ENCODE measurements around the gene ARMC10.

The ARMC10 gene

DNA sequence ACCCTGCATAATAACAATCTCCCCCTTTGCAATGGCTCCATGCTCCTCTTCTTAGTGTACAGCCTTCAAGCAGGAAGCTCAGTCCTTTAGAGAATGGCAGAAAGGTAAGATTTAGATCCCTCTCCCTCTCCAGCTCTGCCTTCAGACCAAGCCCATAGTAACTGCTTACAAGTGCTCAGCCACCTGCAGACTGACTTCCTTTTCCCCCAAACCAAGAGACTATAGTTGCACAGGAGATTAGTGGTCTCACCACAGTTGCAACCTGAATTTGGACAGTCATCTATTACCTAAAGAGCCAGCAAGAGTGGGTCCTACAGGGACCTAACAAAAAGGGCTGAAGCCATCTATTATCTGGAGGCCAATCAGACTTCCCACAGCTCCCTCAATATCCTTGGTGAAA lies 16.8 kb upstream of the ARMC10 start:
- Histone ChIP-seq H4K20me1 (ENCODE audit: insufficient read depth) (no peaks in the 10 kb centered on the region), H3K9ac (no peak overlapping the region), H3K4me1 (ENCODE audit: low read depth, poor library complexity, severe bottlenecking) (no peaks in the 10 kb centered on the region), H3K4me2 (no peak overlapping the region), H3K27me3 (ENCODE audit: insufficient read depth, low read depth) (no peaks in the 10 kb centered on the region), H3K4me3 (IDR thresholded peaks at IDR 0.05; ENCODE audit: insufficient read depth, low read depth, low read length) (no peak overlapping the region), H2AFZ (ENCODE audit: low read depth) (no peak overlapping the region), H3K79me2 (ENCODE audit: insufficient read depth, low read depth) (no peaks in the 10 kb centered on the region), H3K27ac (no peak overlapping the region), H3K36me3 (ENCODE audit: insufficient read depth) (no peaks in the 10 kb centered on the region)
- TF ChIP-seq, protein P1, sequence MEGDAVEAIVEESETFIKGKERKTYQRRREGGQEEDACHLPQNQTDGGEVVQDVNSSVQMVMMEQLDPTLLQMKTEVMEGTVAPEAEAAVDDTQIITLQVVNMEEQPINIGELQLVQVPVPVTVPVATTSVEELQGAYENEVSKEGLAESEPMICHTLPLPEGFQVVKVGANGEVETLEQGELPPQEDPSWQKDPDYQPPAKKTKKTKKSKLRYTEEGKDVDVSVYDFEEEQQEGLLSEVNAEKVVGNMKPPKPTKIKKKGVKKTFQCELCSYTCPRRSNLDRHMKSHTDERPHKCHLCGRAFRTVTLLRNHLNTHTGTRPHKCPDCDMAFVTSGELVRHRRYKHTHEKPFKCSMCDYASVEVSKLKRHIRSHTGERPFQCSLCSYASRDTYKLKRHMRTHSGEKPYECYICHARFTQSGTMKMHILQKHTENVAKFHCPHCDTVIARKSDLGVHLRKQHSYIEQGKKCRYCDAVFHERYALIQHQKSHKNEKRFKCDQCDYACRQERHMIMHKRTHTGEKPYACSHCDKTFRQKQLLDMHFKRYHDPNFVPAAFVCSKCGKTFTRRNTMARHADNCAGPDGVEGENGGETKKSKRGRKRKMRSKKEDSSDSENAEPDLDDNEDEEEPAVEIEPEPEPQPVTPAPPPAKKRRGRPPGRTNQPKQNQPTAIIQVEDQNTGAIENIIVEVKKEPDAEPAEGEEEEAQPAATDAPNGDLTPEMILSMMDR (conservative IDR thresholded peaks at IDR 0.05; ENCODE audit: low read depth, low read length): no peak

DNA sequence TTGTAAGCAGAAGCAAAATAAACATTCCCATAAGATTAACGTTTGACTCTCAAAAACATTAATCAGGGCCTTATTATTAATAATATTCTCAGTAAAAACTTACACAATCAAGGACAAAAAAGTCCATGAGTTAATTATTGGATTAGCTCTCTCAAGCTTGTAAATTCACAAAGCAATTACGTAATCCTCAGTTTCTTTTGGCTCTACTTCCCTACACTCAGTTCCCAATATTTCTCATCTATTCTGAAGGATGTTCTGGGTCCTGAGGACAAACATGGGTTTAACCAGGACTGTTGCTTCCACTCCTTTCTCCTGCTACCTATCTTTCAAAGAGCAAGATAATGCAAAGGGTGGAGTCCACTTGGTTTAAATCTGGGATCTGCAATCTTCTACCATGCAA lies 15.5 kb upstream of the ARMC10 start:
- no peaks in the 10 kb centered on the region for H3K4me1 ChIP-seq (ENCODE audit: low read depth, poor library complexity, severe bottlenecking)
- no peak overlapping the region for H3K4me3 ChIP-seq (IDR thresholded peaks at IDR 0.05; ENCODE audit: insufficient read depth, low read depth, low read length)
- H2AFZ ChIP-seq (ENCODE audit: low read depth): no peak overlapping the region
- no peaks in the 10 kb centered on the region for H3K27me3 ChIP-seq (ENCODE audit: insufficient read depth, low read depth)
- no peaks in the 10 kb centered on the region for H3K36me3 ChIP-seq (ENCODE audit: insufficient read depth)
- TF ChIP-seq, protein P1 (conservative IDR thresholded peaks at IDR 0.05; ENCODE audit: low read depth, low read length): no peak
- no peaks in the 10 kb centered on the region for H4K20me1 ChIP-seq (ENCODE audit: insufficient read depth)
- no peak overlapping the region for H3K4me2 ChIP-seq
- H3K27ac ChIP-seq: no peak overlapping the region
- H3K9ac ChIP-seq: no peak overlapping the region
- H3K79me2 ChIP-seq (ENCODE audit: insufficient read depth, low read depth): no peaks in the 10 kb centered on the region

DNA sequence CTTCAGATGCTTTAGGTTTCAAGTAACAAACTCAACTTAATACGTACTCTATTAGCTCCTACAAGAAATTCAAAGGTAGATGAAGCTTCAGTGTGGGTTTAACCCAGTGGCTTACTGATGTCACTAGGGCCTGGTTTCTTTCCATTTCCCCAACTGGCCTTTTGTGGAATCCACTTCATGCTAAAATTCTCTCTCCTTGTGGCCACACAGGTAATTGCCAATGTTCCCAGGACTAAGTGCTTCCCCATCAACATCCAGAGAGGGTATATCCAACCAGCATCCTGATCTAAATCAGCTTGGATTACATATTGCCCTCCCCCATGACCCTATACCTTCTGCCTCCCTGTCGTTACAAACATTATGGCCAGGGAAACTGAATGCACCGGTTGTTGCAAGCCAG lies 11.0 kb upstream of the ARMC10 start:
- no peak overlapping the region for H3K4me3 ChIP-seq (IDR thresholded peaks at IDR 0.05; ENCODE audit: insufficient read depth, low read depth, low read length)
- no peaks in the 10 kb centered on the region for H3K27me3 ChIP-seq (ENCODE audit: insufficient read depth, low read depth)
- no peaks in the 10 kb centered on the region for H3K79me2 ChIP-seq (ENCODE audit: insufficient read depth, low read depth)
- H3K27ac ChIP-seq: no peak overlapping the region
- no peaks in the 10 kb centered on the region for H3K36me3 ChIP-seq (ENCODE audit: insufficient read depth)
- H3K4me2 ChIP-seq: no peak overlapping the region
- no peak overlapping the region for H3K9ac ChIP-seq
- TF ChIP-seq, protein P1 (conservative IDR thresholded peaks at IDR 0.05; ENCODE audit: low read depth, low read length): no peak
- H4K20me1 ChIP-seq (ENCODE audit: insufficient read depth): no peaks in the 10 kb centered on the region
- H2AFZ ChIP-seq (ENCODE audit: low read depth): no peak overlapping the region
- no peaks in the 10 kb centered on the region for H3K4me1 ChIP-seq (ENCODE audit: low read depth, poor library complexity, severe bottlenecking)

GRCh38 chr7:103065667-103066066 lies 9.3 kb upstream of the ARMC10 start:
- Histone ChIP-seq H3K9ac (no peak overlapping the region), H3K27me3 (ENCODE audit: insufficient read depth, low read depth) (no peaks in the 10 kb centered on the region), H3K4me3 (IDR thresholded peaks at IDR 0.05; ENCODE audit: insufficient read depth, low read depth, low read length) (no peak overlapping the region), H3K4me2 (no peak overlapping the region), H4K20me1 (ENCODE audit: insufficient read depth) (no peaks in the 10 kb centered on the region), H2AFZ (ENCODE audit: low read depth) (no peak overlapping the region), H3K36me3 (ENCODE audit: insufficient read depth) (no peaks in the 10 kb centered on the region), H3K79me2 (ENCODE audit: insufficient read depth, low read depth) (no peaks in the 10 kb centered on the region), H3K4me1 (ENCODE audit: low read depth, poor library complexity, severe bottlenecking) (no peaks in the 10 kb centered on the region), H3K27ac (no peak overlapping the region)
- TF ChIP-seq, protein P1 (conservative IDR thresholded peaks at IDR 0.05; ENCODE audit: low read depth, low read length): peak; percentile 76
